ENCODE measurements around the gene C3orf85.

Gene C3orf85

DNA sequence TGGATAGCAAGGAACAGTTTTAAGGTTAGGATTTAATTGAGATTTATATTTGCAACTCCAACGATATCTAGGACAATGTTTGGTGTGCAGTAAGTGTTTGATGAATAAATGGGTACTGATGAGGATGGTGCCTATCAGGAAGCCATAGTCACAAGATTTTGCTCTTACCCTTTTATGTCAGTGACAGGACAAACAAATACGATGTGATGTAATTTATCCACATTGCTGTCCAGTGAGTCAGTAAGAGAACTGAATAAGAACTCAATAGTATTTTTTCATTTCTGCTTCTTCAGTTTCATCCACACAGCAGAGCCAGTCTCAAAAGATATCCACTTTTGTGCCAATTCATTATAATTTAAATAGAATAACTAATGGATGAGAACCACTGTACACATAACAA, 18.5 kb downstream of the C3orf85 start:
- no peak for DNase-seq

DNA sequence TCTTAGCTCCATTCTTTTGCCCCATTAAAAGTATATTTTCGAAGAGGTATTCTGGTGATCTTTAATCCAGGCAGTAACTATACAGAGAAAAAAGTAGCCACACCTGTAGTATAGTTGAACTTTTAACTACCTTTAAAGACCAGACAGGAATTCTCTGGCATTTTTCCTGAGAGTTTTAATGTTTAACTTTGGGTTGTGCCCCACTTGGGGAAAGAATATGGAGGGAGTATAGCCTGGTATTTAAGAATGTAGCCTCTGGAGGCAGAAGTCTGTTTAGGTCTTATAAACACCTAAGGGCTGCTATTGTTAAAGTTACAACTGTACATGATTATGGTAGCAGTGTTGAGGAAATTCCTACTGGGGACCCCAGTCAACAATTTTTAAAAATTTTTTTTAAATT, 19.3 kb downstream of the C3orf85 start:
- DNase-seq: no peak

DNA sequence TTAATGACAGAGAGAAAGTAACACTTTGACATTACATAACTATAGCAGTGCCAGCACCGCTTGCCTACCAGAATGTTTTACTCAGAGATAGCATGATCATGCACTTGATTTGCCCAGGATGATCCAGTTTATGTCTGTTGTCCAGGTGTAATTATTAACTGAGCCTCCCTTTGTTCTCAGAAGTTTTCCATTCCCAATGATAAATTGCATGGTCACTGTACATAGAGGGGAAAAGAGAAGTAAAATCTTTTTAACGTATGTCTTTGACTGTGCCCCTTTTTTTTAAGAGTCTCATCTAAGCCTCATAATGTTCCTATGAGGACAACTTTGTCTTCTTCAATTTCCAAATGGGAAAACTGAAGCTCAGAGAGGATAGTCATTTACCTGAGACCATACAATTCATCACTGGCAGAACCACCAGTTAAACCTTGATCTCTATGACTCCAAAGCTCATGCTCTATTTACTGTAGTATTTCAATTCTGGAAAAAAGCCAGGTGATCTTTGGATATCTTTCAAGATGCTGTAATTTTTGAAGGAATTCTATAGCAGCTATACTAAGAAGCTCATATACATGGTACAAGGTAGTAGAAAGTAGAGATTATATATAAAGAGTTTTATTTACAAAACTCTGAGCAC, 25.1 kb downstream of the C3orf85 start:
- no peak for DNase-seq

DNA sequence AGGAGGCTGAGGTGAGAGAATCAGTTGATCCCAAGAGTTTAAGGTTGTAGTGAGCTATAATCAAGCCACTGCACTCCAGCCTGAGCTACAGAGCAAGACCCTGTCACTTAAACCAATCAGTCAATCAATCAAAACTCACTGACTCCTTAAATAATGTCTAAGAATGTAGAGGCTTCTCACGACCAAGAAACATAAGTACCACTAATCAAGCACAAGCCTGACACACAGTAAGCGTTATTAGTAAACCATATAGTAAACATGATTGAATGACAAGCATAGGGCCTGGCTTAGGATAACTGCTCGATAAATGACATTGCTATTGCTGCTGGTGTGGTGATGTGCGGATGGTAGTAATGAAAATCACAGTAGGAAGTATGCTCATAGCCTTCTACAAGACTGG, 29.4 kb downstream of the C3orf85 start:
- DNase-seq: no peak

DNA sequence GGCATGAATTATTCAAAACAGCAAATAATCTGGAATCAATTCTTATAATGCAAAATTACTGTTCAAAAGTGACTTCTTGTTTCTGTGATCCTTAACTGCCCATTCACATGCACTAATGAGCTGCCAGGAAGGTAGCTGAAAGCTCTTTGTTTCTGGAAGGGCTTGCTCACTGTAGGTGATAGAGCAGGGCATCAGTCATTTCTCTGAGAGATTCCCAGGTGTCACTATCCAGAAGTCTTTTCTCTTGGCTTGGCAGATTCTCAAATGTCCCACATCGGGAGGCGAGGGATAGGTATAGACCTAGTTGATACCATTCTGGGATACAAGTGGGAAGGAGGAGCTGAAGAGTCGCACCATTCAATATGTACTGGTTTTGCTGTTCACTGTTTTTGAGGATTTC, 35.0 kb downstream of the C3orf85 start:
- no peak for DNase-seq

DNA sequence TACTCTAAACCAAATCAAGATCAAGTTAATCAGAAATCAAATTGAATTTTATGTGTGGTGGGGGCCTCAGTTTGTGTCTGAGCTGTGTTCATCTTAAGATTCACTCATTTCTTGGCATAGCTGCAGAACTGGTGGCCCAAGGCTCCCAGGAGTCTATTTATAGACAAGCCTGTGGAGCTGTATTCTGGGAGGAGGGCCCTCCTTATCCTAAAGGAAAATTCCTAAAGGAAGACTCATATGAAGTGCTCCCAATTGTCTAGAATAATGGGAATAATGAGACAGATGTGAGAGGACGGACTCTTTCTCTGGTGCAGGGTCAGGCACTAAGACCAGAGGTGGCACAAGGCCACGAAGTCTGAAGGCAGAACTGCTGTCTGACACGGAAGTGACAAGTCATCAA, 38.9 kb downstream of the C3orf85 start:
- no peak for DNase-seq

DNA sequence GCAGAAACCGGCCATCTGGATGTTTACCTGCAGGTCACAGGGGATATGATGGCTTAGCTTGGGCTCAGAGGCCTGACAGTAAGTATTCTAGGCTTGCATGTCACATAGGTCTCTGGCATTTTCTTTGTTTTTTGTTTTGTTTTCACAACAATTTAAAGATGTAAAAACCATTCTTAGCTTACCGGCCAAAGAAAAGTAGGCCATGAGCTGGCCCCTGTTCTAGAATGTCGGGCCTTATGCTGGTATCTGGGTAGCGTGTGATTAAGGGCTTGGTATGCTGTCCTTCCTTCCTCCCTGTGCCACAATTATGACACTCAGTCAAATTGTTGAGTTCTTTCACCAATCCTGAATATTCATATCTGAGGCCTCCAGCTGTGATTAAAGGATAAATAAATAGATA, 40.2 kb downstream of the C3orf85 start:
- no peak for DNase-seq

DNA sequence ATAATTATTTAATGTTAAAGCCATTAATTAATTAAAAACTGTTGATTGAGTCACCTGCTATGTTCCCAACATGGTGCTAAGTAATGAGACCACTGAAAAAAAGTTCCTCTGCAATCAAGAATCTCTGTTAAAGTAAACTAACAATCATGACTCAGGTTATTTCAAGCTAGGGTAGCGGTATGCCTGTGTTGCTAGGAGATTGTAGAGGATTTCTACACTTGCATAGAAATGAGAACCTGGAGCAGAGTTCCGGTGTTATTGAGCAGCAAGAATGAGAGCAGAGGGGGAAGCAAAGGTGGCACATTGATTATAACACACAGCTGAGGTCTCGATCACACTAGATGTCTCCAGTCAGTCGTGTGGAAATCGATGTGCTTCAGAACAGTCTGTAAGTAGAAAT, 41.4 kb downstream of the C3orf85 start:
- DNase-seq: no peak

DNA sequence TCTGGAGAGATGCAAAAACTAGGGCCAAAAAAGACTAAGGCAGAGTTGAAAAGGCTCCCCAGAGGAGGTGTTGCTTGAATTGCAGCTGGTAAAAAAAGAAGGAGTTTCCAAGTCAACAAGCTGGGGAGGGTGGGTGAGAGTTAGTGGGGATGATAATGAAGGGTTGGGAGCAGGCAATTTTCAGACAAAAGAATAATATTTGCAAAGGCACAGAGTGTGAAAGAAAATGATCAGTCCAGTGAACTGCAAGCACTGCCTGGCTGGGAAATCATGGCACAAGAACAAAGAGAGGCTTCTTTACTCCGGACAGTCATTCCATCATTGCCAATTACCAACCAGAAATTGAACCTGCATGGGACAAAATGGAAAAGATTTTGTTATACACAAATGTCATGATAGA, 42.2 kb downstream of the C3orf85 start:
- DNase-seq: no peak

DNA sequence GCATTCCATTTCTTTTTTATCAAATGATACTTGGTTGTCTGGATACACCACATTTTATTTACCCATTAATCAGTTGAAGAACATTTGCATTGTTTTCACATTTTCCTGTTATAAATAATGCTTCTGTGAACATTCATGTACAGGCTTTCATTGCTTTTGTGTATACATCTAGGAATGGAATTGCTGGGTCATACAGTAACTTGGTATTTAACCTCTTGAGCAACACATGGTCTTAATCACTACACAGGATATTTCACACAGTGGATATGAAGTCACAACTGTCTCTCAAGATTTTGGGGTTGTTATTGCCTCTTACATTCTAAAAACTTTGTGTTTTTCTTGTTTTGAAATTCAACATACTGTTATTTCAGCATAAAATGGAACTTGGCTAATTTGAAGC, 48.2 kb downstream of the C3orf85 start:
- DNase-seq: no peak

DNA sequence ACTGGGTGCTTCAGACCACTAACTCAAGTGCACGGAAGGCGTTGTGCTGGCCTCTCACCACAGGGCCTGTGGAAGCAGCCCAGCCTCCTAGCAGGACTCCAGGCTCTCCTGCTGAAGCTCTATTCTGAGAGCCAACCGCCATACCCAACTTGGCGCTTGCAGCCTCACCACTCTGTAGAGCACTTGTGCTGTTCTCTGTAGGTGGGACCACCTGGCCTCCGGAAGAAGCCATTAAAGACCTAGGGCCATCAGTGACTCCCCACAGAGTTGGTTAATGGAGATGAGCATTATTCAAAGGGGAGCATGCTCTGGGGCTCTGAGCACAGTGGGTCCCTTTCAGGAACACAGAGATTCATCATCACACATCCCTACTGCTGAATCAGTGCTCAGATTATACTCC, 50.9 kb downstream of the C3orf85 start:
- no peak for DNase-seq

DNA sequence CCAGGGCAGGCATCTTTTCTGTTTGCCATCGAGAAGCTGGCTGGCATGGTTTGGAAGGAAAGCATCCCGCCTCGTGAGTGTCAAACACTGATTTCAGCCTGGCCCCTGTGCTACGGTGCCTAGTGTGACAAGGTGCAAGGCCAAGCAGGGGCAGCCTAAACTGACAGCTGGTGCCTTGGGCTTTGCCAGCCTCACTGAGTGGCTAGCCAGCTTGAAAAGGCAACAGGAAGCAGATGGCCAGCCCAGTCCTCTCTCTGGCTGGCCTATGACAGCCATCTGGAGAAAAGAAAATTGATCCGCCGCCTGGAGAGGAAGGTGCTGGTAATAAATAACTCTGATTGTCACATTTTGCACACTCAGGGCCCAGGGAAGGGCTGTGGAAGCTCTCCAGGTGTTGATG, 52.2 kb downstream of the C3orf85 start:
- DNase-seq: no peak

DNA sequence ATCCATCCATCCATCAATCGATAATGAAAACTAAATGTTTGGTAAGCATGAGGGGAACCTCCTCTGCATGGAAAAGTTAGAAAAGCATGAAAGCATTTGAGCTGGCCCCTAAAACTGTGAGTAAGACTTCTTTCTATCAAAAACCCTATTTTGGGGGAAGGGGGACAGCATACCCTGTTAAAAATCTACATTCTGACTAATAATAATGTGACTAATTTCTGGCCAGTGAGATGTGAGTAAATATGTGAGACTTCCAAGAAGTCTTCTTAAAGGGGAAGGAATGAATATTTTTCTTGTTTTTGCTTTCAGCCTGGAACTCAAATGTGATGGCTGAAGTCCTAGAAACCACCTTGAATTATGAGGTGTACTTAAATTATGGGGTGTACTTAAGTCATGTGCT, 54.9 kb downstream of the C3orf85 start:
- no peak for DNase-seq

DNA sequence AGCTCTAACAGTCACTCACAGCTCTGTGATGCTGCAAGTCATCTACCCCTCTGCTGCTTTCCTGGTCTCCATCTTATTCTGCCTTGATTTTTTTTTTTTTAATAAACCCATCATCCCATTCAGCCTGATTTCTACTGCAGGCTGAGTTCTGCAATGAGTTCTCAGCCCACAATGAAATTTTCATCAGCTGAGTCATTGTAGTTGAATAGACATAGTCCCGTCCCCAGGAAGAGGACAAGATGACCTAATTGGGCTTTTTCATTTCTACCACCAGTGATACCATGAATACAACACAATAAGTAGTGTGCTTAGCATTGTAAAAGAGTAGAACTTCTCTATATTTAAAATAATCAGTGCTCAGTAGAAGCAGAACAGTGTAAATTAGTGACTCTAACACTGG, 59.3 kb downstream of the C3orf85 start:
- no peak for DNase-seq
